Omental fat pad (tissue), 4 donors: Measurements from ENCODE around the gene KANSL3. TPM values are rescaled to one million over a fixed set of nuclear protein-coding genes. Genes with fewer than 3 reads are reported as not detected.

Experiments
- ATAC-seq: fragments of 150-250 bp; one replicate; pipeline ENCODE4 v1.9.1; 2016; ENCODE audit warnings: mild to moderate bottlenecking, moderate library complexity; ENCODE audit not compliant: low FRiP score
- DNase-seq: peaks from one replicate; pipeline ENCODE4 v3.0.0-alpha.2; 2019; ENCODE audit warnings: low spot score
- CTCF ChIP-seq, 3 donors: fragments of 450-650 bp; IDR thresholded peaks; one replicate each; pipeline ENCODE4 v1.5.1; 2016 to 2017; ENCODE audit warnings: antibody characterized with exemption in 3 of 3, mild to moderate bottlenecking in 3 of 3, moderate library complexity in 2 of 3
- total RNA-seq, 4 donors: library from RNA; depleted of rRNA; stranded (reverse); fragments of >200 nt; gene quantifications; one replicate each; pipeline ENCODE4 v1.1.0, GENCODE V29; 2016

Gene KANSL3
- total RNA-seq, 4 donors from 2014 or later = 35.7 to 48.4 (median 39.0) TPM

- ATAC-seq (no peak), DNase-seq (no peak)
- TF ChIP-seq CTCF (IDR thresholded peaks at IDR 0.05) = no peak
These were observed 60.6 kb downstream of the KANSL3 start for GRCh38 chr2:96577501-96577900.

- ATAC-seq (no peak), DNase-seq (no peak)
- no peak for TF ChIP-seq CTCF (IDR thresholded peaks at IDR 0.05)
These were observed 62.2 kb downstream of the KANSL3 start for GRCh38 chr2:96575785-96576456.

GRCh38 chr2:96574364-96574763, 63.7 kb downstream of the KANSL3 start:
- ATAC-seq (no peak), DNase-seq (no peak)
- TF ChIP-seq CTCF (IDR thresholded peaks at IDR 0.05) = no peak

GRCh38 chr2:96568094-96568493, 70.0 kb downstream of the KANSL3 start:
- TF ChIP-seq CTCF (IDR thresholded peaks at IDR 0.05) = no peak
- no peak for ATAC-seq
- no peak for DNase-seq

- no peak for TF ChIP-seq CTCF (IDR thresholded peaks at IDR 0.05)
- DNase-seq (no peak), ATAC-seq (no peak)
These were observed 73.0 kb downstream of the KANSL3 start for GRCh38 chr2:96565111-96565510.

- DNase-seq = no peak
- ATAC-seq = no peak
- no peak for TF ChIP-seq CTCF (IDR thresholded peaks at IDR 0.05)
These were observed 73.5 kb downstream of the KANSL3 start for GRCh38 chr2:96564563-96564962.

- no peak for DNase-seq
- no peak for TF ChIP-seq CTCF (IDR thresholded peaks at IDR 0.05)
- ATAC-seq = no peak
These were observed 74.1 kb downstream of the KANSL3 start for GRCh38 chr2:96564026-96564425.
